BE2C (cell line): ENCODE measurements around the gene OPN4.

Source experiments
- DNase-seq: peaks from one replicate; pipeline ENCODE4 v3.0.0-alpha.2; 2020
- H3K27me3 ChIP-seq: fragments of 250-450 bp; sonication (Bioruptor Pico); 2 replicates; pipeline ENCODE4 v1.5.1; 2020; ENCODE audit warnings: mild to moderate bottlenecking
- H3K36me3 ChIP-seq: fragments of 250-450 bp; sonication (Bioruptor Pico); 2 replicates; pipeline ENCODE4 v1.5.1; 2020; ENCODE audit warnings: mild to moderate bottlenecking
- H3K4me1 ChIP-seq: fragments of 250-450 bp; sonication (Bioruptor Pico); 2 replicates; pipeline ENCODE4 v1.5.1; 2020
- H3K4me3 ChIP-seq: 2 replicates; pipeline ENCODE4 v1.5.1; 2011; ENCODE audit warnings: low read depth, low read length
- H3K9me3 ChIP-seq: fragments of 250-450 bp; sonication (Bioruptor Pico); 2 replicates; pipeline ENCODE4 v1.5.1; 2020
- CTCF ChIP-seq: IDR thresholded peaks from 2 replicates; pipeline ENCODE4 v1.5.1; 2012; ENCODE audit warnings: mild to moderate bottlenecking, low read depth, low read length

Gene OPN4

GRCh38 chr10:86674912-86675311, 20.6 kb downstream of the OPN4 start:
- peaks cover 32% of the 10 kb centered on the region for H3K4me1 ChIP-seq
- H3K9me3 ChIP-seq, result no peaks in the 10 kb centered on the region
- no peak overlapping the region for H3K4me3 ChIP-seq
- no peaks in the 10 kb centered on the region for H3K27me3 ChIP-seq
- no peak for DNase-seq
- no peak for TF ChIP-seq CTCF
- no peaks in the 10 kb centered on the region for H3K36me3 ChIP-seq

DNA sequence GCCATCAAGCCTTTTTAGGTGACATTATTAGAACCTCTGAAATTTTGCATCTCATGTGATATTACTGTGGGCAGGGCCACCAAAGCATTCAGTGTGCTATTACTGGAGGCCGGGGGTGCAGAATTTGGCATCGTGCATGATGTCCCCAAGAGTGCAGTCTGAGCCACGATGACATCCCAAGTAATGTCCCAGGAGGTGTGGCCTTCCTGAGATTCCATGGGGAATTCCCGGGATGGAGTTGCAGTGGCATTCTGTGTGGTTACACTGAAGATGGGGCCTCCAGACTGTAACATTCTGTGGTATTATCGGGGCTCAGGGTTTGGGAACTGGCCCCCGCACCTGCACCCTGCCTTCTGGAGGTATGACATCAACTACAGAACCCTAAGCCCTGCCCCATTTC, 23.0 kb downstream of the OPN4 start:
- TF ChIP-seq CTCF, result no peak
- H3K36me3 ChIP-seq, result peaks cover 17% of the 10 kb centered on the region
- no peaks in the 10 kb centered on the region for H3K27me3 ChIP-seq
- H3K9me3 ChIP-seq, result no peaks in the 10 kb centered on the region
- DNase-seq, result no peak
- H3K4me3 ChIP-seq, result no peak overlapping the region
- peaks cover 36% of the 10 kb centered on the region for H3K4me1 ChIP-seq

GRCh38 chr10:86678999-86679792, 24.8 kb downstream of the OPN4 start:
- peaks cover 29% of the 10 kb centered on the region for H3K4me1 ChIP-seq
- no peak overlapping the region for H3K4me3 ChIP-seq
- peaks cover 19% of the 10 kb centered on the region for H3K36me3 ChIP-seq
- no peaks in the 10 kb centered on the region for H3K9me3 ChIP-seq
- H3K27me3 ChIP-seq, result no peaks in the 10 kb centered on the region
- no peak for TF ChIP-seq CTCF
- no peak for DNase-seq

GRCh38 chr10:86681047-86681446, 26.7 kb downstream of the OPN4 start:
- TF ChIP-seq CTCF, result no peak
- peak; percentile 63 for DNase-seq
- Histone ChIP-seq H3K36me3 (peaks cover 19% of the 10 kb centered on the region), H3K27me3 (no peaks in the 10 kb centered on the region), H3K9me3 (no peaks in the 10 kb centered on the region), H3K4me1 (peaks cover 21% of the 10 kb centered on the region), H3K4me3 (no peak overlapping the region)

GRCh38 chr10:86681722-86682386, 27.5 kb downstream of the OPN4 start:
- no peak for TF ChIP-seq CTCF
- peaks cover 21% of the 10 kb centered on the region for H3K4me1 ChIP-seq
- no peak for DNase-seq

GRCh38 chr10:86682675-86683074, 28.3 kb downstream of the OPN4 start:
- no peak for TF ChIP-seq CTCF
- no peaks in the 10 kb centered on the region for H3K27me3 ChIP-seq
- DNase-seq, result no peak
- H3K4me3 ChIP-seq, result no peak overlapping the region
- H3K36me3 ChIP-seq, result peaks cover 19% of the 10 kb centered on the region
- H3K4me1 ChIP-seq, result peaks cover 21% of the 10 kb centered on the region
- H3K9me3 ChIP-seq, result no peaks in the 10 kb centered on the region

More at GRCh38 chr10:86681722-86682386, 27.5 kb downstream of the OPN4 start:
- Histone ChIP-seq H3K9me3 (no peaks in the 10 kb centered on the region), H3K36me3 (peaks cover 19% of the 10 kb centered on the region), H3K4me3 (no peak overlapping the region), H3K27me3 (no peaks in the 10 kb centered on the region)
